HG02759 (cell line): Measurements from ENCODE around the gene DIAPH1.
A peak's percentile ranks its signal among the peaks of the same experiment; 100 is the strongest.

ENCODE experiments used
- ATAC-seq: cut with Tn5 transposase; IDR thresholded peaks from one replicate; pipeline ENCODE4 v1.9.1; 2021; ENCODE audit warnings: mild to moderate bottlenecking, moderate library complexity; ENCODE audit not compliant: unreplicated experiment

The DIAPH1 gene

DNA sequence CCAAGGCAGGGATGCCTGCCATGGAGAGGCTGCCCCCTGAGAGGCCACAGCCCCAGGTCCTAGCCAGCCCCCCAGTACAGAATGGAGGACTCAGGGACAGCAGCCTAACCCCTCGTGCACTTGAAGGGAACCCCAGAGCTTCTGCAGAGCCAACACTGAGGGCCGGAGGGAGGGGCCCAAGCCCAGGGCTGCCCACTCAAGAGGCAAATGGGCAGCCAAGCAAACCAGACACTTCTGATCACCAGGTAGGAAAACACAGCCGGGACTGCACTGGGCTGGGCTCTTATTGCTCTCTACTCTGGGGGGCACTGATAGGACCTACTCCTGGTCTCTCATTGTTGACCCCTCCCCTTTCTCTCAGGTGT lies 21.2 kb upstream of the DIAPH1 start:
- ATAC-seq = no peak

DNA sequence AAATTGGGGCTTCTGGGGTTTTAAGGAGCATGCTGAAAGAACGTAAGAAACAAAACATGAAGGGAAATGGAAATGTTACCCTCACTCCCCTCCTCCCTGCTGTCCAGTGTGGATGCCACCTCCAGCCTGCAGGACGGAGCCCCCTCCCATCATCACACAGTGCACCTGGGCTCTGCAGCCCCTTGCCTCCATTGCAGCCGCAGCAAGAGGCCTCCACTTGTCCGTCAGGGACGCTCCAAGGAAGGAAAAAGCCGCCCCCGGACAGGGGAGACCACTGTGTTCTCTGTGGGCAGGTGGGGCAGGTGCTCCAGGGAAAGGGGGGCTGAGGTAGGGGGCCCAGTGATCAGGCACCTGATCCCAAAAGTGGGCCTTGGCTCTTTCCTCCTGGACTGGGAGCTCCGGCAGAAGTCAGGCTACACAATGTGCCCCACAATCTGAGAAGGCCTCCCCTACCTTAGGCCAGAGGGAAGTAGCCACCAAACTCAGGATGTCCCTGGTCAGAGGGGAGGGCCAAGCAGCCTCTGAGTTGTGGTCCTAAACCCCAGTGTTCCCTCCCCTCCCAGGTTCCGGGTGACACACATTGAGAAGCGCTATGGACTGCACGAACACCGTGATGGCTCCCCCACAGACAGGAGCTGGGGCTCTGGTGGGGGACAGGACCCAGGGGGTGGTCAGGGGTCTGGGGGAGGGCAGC lies 20.7 kb upstream of the DIAPH1 start:
- no peak for ATAC-seq

DNA sequence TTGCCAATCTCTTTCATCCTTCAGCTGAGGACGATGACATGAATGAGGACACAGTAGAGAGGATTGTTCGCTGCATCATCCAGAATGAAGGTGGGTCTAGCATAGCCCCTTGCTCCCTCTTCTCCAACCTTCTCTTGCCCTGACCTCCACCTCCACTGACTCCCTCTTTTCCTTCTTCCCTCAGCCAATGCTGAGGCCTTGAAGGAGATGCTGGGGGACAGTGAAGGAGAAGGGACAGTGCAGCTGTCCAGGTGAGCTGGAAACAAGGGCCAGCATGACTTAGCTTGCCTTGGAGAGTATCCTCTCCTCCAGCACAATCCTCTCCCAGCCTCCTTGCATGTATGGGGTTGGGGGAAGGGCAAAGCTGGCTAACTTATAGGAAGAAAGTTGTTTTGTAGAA lies 20.0 kb upstream of the DIAPH1 start:
- ATAC-seq = no peak

DNA sequence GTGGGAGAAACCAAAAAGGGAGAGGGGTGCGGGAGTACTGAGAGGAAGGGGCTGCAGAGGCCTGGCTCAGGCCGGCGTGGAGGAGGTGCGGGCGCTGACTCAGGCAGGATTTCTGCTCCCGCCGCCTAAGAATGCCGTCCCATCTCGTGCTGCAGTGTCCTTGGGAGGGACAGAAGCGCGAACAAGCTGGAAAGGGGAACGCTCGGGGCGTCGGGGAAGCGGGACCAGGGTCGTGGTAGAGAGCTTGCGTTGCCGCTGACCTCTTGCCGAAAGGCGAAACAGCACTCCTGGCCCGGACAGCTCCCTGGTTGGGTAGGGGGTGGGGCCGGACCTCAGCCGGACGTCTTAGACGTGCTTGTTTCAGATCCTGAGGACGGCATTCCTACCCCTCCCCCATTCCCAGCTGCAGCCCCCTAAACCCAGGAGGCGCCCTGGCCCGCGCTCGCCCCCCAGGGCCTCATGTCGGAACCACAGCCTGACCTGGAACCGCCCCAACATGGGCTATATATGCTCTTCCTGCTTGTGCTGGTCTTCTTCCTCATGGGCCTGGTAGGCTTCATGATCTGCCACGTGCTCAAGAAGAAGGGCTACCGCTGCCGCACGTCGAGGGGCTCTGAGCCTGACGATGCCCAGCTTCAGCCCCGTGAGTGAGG lies 19.1 kb upstream of the DIAPH1 start:
- ATAC-seq = no peak

DNA sequence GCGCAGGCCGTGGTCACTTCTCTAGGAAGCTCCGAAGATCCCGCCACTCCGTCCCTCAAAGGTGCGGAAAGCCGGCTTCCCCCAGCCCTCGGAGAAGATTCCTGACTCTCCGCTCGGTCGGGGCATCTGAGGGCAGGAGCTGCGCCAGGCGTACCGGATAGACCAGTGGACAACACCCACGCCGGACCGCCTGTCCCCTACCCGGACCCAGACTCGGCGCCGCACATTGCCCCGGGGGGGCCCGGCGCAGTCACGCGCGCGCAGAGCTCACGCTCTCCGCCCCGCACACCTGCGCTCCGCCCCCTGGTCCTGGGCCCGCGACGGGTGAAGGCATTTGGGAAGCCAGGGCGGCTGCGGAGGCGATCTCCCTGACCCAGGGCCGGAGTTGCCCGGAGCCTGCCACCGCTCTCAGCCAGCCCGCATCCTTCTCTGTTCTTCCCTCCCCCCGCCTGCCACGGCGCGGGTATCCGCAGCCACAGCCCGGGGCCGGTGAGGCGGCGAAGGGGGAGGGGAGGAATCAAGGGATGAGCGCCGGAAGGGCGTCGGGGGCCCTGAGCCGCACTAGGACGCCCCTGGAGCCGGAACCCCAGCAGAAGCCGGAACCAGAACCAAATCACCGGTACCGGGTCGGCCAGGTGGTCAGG lies 18.4 kb upstream of the DIAPH1 start:
- ATAC-seq = peak; percentile 29

DNA sequence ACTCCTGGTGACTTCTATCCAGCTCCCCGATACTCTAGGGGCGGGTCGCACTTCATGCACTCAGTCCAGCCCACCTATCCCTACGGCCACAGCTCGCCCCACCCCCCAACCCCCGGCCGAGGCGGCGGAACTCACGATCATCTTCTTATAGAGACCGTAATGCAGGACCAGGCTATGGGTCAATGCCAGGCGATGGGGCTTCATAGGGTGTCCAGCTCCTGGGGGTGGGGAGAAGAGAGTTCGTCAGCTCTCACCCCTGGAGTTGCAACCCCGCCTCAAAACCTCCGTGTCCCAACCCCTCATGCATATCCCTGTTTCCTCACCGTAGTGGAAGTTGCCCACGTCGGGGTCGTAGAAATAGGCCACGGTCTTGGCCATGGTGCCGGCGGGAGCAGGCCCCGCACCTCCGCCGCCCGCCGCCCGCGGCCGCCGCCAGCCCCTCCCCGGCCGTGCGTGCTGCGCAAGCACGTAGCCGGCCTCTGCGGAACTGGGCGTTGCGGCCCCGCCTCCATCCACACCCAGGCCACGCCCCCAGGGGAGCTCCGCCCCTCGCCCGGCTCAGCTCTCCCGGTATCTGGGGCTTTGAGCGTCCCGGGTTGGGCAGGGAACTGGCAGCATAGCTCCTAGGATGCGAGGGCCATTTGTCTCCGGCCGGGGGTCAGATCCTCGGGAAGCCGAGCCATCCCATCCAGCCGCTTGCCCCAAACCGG lies 17.8 kb upstream of the DIAPH1 start, which contains the start of the genes HDAC3 and RELL2:
Gene HDAC3, minus strand, starts transcription at position 437 of the 710 bp plus-strand sequence. Its CDS starts 59 bp downstream, at position 378.
Gene RELL2, plus strand, starts transcription at position 585 of the 710 bp plus-strand sequence. CDS start 1,229 bp downstream, outside the sequence.
- ATAC-seq = peak; percentile 78

DNA sequence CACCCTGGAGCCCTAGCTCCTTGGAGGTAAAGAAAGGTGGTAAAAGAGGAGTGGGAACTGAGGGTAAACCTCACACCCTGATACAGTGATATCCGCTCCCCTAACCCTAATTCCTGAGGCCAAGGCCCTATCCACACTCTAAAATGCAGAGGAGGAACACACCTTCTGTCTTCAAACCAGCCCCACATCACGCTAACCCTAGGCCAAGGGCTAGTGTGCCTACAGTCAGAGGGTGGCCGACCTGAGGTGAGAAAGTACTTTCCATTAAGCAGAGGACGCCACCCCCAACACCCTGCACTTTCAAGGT lies 17.3 kb upstream of the DIAPH1 start:
- no peak for ATAC-seq

DNA sequence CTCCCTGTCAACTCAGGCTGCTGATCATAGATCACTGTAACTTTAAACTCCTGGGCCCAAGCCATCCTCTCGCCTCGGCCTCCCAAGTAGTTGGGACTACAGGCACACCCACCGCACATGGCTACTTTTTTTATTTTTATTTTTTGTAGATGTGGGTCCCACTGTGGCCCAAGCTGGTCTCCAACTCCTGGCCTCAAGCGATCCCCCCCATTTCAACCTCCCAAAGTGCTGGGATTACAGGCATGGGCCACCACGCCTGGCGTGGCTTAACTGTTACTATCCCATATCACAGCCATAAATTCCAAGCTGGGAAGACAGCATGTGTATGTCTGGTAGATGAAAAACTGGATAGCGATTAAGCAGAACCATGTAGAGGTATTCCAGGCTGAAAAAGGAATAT lies 16.8 kb upstream of the DIAPH1 start:
- no peak for ATAC-seq

DNA sequence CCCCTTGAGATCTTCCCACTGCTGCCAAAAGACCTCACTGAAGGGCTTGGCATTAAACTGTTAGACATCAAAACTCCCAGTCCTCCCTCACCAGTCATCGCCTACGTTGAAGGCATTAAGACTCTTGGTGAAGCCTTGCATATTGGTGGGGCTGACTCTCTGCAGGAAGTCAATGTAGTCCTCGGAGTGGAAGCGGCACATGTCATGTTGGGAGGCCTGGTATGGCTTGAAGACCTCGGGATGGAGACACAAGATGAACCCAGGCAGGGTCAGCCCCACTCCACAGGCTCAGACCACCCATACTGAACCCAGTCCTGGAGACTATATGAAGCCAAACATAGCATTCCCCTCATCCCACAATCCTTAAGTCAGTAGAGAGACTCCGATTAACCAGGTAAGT lies 15.9 kb upstream of the DIAPH1 start:
- no peak for ATAC-seq

DNA sequence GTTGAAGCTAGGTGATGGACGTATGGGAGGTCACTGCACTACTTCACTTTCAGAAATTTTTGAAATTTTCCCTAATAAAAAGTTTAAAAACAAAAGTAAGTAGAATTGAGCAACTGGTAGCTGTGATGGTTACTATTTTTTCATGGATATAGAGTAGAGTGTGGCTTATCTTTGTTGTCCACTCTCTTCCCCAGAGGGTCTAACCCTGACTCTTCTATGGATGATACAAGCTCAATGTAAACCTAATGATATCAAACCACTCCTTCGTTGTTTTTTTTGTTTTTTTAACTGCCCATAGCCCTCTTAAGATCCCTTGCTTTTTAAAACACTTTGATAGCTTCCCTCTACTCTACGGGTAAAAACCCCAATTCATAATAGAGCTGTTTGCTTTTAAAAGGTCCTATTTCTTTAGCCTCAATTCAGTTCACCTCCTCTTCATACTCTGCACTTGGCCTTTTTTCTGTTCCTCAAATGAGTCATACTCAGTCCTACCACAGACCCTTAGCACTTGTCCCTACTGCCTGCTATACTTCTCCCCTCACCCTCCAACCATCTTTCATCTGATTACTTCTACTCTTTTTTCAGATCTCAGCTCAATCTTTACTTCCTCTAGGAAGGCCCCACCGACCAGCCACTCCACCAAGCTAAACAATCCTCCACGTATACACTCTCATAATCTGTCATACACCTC lies 15.2 kb upstream of the DIAPH1 start:
- peak; percentile 70 for ATAC-seq

DNA sequence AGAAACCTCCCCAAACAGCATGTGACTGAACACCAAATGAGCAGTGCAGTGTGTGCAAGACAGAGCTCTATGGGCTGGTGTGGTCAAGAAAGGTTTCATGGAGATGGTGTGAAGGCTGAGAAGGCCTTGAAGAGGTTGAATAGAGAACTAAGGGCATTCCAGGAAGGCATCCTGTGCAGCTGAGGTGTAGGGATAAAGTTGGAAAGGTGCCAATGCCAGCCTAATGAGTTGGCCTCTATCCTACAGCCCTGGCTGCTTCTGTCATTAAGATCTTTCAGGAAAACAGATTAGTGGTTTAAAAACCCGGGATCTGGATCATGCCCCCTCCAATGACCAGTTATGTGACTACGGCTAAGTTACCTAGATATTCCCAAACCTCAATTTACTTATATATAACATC lies 13.8 kb upstream of the DIAPH1 start:
- no peak for ATAC-seq

DNA sequence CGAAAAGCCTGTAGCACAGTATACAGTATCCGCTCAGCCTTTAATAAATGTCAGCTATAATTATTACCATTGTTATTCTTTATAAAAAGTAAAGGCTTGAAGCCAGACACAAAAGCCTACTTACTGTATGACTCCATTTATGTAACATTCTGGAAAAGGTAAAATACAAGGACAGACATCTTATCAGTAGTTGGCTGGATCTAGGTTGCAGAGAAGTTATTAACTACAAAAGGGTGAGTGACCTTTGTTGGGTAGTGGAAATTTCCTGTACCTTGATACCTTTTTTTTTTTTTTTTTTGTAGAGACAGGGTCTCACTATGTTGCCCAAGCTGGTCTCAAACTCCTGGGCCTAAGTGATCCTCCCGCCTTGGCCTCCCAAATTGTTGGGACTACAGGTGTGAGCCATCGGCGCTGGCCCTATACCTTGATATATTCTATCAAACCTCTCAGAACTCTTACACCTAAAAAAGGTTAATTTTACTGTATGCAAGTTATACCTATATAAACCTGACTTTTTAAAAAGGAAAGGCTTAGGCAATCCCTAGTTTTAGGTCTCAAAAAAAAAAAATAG lies 11.9 kb upstream of the DIAPH1 start:
- no peak for ATAC-seq

DNA sequence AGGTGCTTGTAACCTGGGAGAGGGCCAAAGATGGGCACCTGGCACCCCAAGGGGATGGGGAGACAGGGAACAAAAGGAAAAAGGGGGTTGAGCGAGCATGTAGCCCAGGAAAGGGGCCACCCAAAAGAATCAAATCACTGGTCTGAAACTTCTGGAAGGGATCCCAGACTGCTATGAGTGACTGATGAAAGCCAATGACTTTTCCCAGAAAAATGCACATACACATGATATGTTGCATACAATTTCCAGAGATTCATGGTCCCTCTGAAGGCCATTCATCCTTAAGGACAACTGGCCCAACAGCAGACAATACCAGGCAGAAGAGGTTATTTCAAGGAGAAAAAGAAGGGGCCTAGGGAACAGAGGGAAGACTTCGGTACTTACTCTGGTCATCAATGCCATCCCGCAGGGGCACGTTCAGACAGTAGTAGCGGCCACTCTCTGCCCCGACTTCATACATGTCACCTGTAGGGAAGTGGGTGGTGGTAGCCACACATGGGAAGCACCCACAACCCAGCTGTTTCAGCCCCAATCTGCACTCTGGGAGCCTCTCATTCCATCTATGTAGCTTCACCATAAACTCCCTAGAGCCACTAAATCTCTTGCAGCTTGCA lies 9.5 kb upstream of the DIAPH1 start:
- no peak for ATAC-seq

DNA sequence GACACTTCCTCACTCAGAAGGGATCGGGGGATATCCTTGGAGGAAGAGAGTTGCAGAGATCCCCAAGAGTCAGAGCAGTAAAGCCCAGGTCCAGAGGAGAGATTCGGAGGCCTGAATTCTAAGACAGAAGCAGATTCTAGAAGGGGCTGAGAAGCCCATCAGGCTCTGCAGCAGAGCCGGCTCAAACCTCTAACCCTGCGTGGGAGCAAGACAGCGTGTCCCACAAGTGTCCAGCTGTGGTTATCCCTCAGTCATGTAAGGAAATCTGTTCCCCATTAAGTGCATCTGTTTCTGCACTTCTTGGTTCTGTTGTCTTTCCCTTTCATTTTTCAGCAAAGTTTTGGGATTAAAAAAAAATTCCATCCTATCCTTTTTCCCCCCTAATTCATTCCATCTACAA lies 4.8 kb upstream of the DIAPH1 start:
- no peak for ATAC-seq

DNA sequence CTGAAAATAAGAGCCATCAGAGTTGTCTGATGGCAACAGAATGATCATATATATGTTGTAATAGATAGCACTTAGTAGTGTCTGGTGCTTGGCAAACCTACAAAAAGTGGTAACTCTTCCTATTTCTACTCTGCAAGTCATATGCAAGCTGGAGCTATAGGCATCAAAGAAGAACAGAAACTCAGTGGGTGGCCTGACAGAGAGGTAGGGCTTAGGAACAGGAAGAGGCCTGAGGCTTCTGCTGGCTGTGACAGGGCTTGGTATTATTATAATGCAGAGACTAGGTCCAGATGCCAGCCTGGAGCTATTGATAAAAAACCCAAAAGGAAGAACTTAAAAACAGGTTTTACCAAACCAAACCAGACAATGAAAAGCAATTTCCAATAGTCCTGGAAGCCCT lies 4.4 kb upstream of the DIAPH1 start:
- peak; percentile 47 for ATAC-seq

DNA sequence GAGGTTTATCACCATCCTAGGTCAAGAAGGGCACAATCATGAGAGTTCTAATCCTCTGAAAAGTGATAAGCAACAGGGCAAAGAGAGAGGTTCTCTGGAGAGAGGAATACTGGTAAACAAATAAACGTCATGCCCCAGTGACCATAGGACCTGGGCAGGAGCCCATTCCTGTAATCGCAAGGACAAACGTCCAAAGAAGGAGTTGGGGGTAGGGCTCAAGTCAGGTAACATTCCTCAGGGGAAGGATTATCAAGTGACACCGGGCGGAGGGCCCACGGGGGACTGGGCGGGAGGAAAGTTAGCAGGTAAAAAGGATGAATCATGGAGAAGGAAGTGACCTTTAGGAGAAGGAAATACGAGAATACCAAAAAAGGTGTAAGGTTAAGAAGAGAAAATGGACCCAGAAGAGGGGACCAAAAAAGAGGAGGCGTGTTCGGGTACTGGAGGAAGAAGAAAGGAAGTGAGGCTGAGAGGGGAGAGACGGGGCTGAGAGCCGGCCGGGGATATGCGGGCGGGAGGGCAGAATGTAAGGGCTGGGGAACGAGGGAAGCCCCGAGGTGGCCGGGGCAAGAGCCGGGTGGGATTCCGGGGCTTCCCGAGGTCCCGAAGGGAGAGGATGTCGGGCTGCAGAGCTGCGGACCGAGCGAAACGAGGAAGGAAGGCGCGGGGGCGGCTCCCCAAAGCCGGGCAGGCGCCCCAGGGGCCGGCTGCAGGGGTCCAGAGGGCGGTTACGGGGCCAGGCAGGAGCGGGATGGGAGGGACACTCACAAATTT lies 583 bp downstream of the DIAPH1 start:
- ATAC-seq = peak; percentile 30

DNA sequence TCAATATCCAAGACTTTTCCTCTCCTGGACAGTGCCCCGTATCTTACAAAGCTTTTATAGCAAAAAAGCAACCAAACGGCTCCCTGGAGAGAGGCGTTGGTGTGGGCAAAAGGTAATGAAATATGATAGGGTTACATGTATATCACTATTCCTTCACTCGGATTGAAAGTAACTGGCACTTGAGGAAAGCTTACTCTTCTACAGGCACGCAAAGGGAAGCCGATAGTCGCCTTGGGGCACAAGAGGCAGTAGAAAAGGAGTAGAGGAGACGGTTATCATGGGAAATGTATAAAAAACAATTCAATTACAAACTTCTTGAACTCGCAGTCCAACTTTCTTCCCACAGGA lies 1.1 kb downstream of the DIAPH1 start:
- no peak for ATAC-seq

DNA sequence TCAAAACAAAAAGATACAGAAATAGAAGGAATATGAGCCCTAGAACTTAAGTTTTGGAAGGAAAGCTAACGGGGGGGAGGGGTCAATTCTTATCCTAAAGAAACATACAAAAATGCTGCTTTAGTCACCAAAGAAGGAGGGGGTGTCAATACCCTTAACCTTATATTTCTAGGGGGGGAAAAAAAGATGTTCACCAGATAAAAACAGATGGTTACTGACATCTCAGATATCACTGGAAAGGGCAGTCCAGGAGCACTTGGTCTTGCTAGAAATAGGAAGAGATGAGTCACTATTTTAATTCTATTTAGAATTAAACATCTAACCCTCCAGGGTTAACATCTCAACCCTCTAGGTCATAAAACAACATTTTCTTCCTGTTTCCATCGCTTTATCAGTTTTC lies 1.7 kb downstream of the DIAPH1 start:
- no peak for ATAC-seq

DNA sequence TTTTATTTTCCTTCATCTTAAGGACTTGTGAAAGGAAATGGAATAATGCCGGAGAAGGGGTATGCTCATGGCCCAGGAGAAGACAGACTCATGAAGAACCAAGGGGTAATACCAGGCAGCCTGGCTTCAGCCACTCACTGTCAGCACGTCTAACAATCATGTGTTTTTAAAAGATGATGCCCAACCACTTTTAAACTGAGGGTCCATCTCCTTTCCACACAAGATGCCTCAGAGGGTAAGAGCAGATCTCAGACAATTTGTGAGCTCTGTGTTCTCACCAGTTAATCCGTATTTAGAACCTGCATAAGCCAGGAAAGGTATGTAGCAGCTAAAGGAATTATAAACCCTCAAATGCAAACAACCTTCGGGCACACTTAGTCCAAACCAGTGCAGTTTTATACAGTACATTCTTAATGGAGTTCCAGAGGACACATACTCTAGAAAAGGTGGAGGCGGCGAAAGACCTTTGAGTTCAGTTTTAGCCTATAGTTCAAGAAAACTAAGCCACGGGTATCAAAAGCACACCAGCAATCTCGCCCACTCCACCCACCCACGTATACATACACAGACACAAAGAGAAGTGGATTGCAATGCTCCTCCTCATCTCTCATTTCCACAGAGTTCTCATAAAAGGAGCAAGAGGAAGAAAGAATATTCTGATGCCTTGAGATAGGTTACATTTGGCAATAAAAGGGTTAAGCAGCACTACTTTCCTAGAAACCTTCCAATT lies 2.6 kb downstream of the DIAPH1 start:
- no peak for ATAC-seq
